Measurements from ENCODE around the gene SPACA9.

The SPACA9 gene

DNA sequence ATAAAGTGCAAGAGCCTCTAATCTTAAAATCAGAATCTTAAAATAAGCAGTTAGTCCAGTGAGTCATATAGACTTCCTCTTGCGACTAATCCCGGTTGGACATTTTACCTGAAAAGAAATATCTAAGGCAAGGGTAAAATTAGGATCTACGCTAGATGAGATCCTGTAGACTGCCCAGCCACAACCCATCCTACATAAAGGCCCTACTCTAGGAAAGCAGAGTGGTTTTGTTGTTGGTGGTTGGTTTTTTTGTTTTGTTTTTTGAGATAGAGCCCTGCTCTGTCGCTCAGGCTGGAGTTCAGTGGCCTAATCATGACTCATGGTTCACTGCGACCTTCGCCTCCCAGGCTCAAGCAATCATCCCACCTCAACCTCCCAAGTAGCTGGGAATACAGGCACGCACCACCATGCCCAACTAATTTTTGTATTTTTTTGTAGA is 58.8 kb downstream of the SPACA9 start:
- Histone ChIP-seq H3K27me3 (ENCODE audit: insufficient read depth, poor library complexity, severe bottlenecking) (no peaks in the 10 kb centered on the region), H3K36me3 (ENCODE audit: low read depth) (peaks cover 8% of the 10 kb centered on the region; the same call in 1 of the 2 replicates), H3K4me1 (ENCODE audit: insufficient read depth, poor library complexity, severe bottlenecking) (peaks cover 7% of the 10 kb centered on the region), H3K27ac (ENCODE audit: poor library complexity, severe bottlenecking) (peak overlapping the region; percentile 10), H3K4me3 (ENCODE audit: severe bottlenecking) (no peak overlapping the region), H3K9me3 (ENCODE audit: severe bottlenecking) (no peaks in the 10 kb centered on the region)
- peak; percentile 29; the same call in 2 of the 3 replicates for ATAC-seq (ENCODE audit: low read depth)
- DNase-seq (ENCODE audit: low spot score), result no peak
- TF ChIP-seq, protein P1, sequence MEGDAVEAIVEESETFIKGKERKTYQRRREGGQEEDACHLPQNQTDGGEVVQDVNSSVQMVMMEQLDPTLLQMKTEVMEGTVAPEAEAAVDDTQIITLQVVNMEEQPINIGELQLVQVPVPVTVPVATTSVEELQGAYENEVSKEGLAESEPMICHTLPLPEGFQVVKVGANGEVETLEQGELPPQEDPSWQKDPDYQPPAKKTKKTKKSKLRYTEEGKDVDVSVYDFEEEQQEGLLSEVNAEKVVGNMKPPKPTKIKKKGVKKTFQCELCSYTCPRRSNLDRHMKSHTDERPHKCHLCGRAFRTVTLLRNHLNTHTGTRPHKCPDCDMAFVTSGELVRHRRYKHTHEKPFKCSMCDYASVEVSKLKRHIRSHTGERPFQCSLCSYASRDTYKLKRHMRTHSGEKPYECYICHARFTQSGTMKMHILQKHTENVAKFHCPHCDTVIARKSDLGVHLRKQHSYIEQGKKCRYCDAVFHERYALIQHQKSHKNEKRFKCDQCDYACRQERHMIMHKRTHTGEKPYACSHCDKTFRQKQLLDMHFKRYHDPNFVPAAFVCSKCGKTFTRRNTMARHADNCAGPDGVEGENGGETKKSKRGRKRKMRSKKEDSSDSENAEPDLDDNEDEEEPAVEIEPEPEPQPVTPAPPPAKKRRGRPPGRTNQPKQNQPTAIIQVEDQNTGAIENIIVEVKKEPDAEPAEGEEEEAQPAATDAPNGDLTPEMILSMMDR (IDR thresholded peaks at IDR 0.05; ENCODE audit: poor library complexity, severe bottlenecking), result no peak

DNA sequence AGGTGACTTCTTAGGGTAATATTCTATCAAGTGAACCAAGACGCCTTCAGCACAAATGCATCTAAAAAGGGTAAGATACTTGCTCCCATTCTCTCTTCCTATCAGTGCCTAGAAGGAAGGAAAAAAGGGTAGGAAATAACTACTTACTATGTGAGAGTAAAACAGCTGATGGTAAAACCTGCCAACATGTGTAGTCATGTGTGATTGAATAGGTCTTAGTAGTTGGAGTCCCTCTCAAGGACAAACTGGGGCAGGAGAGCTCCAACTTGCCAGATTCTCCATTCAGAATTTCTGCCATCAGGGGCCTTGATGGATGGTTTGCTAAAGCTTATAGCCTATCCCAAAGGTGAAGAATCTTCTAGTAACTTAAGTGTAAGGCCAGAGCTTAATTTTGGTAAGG is 60.5 kb downstream of the SPACA9 start:
- Histone ChIP-seq H3K36me3 (ENCODE audit: low read depth) (peaks cover 8% of the 10 kb centered on the region; the same call in 1 of the 2 replicates), H3K4me1 (ENCODE audit: insufficient read depth, poor library complexity, severe bottlenecking) (peaks cover 15% of the 10 kb centered on the region), H3K9me3 (ENCODE audit: severe bottlenecking) (no peaks in the 10 kb centered on the region), H3K4me3 (ENCODE audit: severe bottlenecking) (no peak overlapping the region), H3K27ac (ENCODE audit: poor library complexity, severe bottlenecking) (no peak overlapping the region), H3K27me3 (ENCODE audit: insufficient read depth, poor library complexity, severe bottlenecking) (no peaks in the 10 kb centered on the region)
- DNase-seq (ENCODE audit: low spot score) (no peak), ATAC-seq (ENCODE audit: low read depth) (no peak)
- TF ChIP-seq, protein P1 (IDR thresholded peaks at IDR 0.05; ENCODE audit: poor library complexity, severe bottlenecking), result no peak
